CD4-positive, alpha-beta T cell treated with Interleukin-4 for 4 hours (primary cell): ENCODE results near the gene DNAH10.
"Not testable (repeated sequence)": the region's sequence is repeated elsewhere in the genome, so short reads cannot be mapped to it uniquely, and the experiment has no call there.

ENCODE experiments used
- DNase-seq: peaks from one replicate; pipeline ENCODE4 v3.0.0-alpha.2; 2020

The DNAH10 gene

GRCh38 chr12:123747309-123747708 is 14.8 kb upstream of the DNAH10 start:
- DNase-seq, result no peak

GRCh38 chr12:123748161-123748560 is 13.9 kb upstream of the DNAH10 start:
- no peak for DNase-seq

- DNase-seq, result no peak
Observed at GRCh38 chr12:123748661-123749060, 13.4 kb upstream of the DNAH10 start.

- no peak for DNase-seq
Observed at GRCh38 chr12:123749355-123749754, 12.7 kb upstream of the DNAH10 start.

- no peak for DNase-seq
Observed at GRCh38 chr12:123750159-123750656, 11.9 kb upstream of the DNAH10 start.

GRCh38 chr12:123752046-123752445 is 10.1 kb upstream of the DNAH10 start:
- no peak for DNase-seq

- no peak for DNase-seq
Observed at GRCh38 chr12:123754041-123754772, 7.9 kb upstream of the DNAH10 start.

GRCh38 chr12:123757561-123757960 is 4.5 kb upstream of the DNAH10 start:
- DNase-seq, result no peak

- DNase-seq, result no peak
Observed at GRCh38 chr12:123760267-123760938, 1.7 kb upstream of the DNAH10 start.

- DNase-seq, result no peak
Observed at GRCh38 chr12:123762715-123763052, 583 bp downstream of the DNAH10 start.

GRCh38 chr12:123763093-123763492 is 992 bp downstream of the DNAH10 start:
- DNase-seq, result no peak

- DNase-seq, result no peak
Observed at GRCh38 chr12:123764109-123764508, 2.0 kb downstream of the DNAH10 start.

- DNase-seq, result no peak
Observed at GRCh38 chr12:123765504-123766035, 3.5 kb downstream of the DNAH10 start.

- DNase-seq, result no peak
Observed at GRCh38 chr12:123767613-123768012, 5.5 kb downstream of the DNAH10 start.

- DNase-seq, result no peak
Observed at GRCh38 chr12:123771261-123771660, 9.2 kb downstream of the DNAH10 start.

- no peak for DNase-seq
Observed at GRCh38 chr12:123772074-123772473, 10.0 kb downstream of the DNAH10 start.

- no peak for DNase-seq
Observed at GRCh38 chr12:123773375-123773774, 11.3 kb downstream of the DNAH10 start.

GRCh38 chr12:123779551-123779950 is 17.4 kb downstream of the DNAH10 start:
- DNase-seq, result no peak

- no peak for DNase-seq
Observed at GRCh38 chr12:123782997-123783792, 21.1 kb downstream of the DNAH10 start.

- no peak for DNase-seq
Observed at GRCh38 chr12:123787466-123787865, 25.4 kb downstream of the DNAH10 start.

- DNase-seq, result no peak
Observed at GRCh38 chr12:123788541-123788940, 26.4 kb downstream of the DNAH10 start.

GRCh38 chr12:123789422-123789821 is 27.3 kb downstream of the DNAH10 start:
- not testable (repeated sequence) for DNase-seq

GRCh38 chr12:123790905-123791467 is 28.9 kb downstream of the DNAH10 start:
- DNase-seq, result no peak
